ENCODE measurements around the gene PAK4. TPM values are rescaled to one million over a fixed set of nuclear protein-coding genes. Genes with fewer than 3 reads are reported as not detected.

Gene PAK4
- total and polyA plus RNA-seq, 2 of the 8 experiments (the other 6 are each of a cell fraction or from before 2014, with no cell fraction given) = 50.7 to 64.4 TPM

- TF ChIP-seq KDM4A (IDR thresholded peaks at IDR 0.05; ENCODE audit: low read depth, low read length, severe bottlenecking) = no peak
- no peak for TF ChIP-seq SP1 (IDR thresholded peaks at IDR 0.05; ENCODE audit: low read depth, low read length)
- TF ChIP-seq YY1 (IDR thresholded peaks at IDR 0.05; ENCODE audit: low read depth, low read length) = no peak
- no peak for TF ChIP-seq EP300 (IDR thresholded peaks at IDR 0.05; ENCODE audit: borderline replicate concordance in 1 of 2, low read depth in 2 of 2, low read length in 2 of 2)
- TF ChIP-seq SIN3A (conservative IDR thresholded peaks at IDR 0.05 in 1 of 2, IDR thresholded peaks at IDR 0.05 in 1 of 2; ENCODE audit: low read depth in 1 of 2, low read length in 2 of 2) = no peak
- TF ChIP-seq JUND (IDR thresholded peaks at IDR 0.05; ENCODE audit: low read length) = no peak
- no peak for TF ChIP-seq SIX5 (IDR thresholded peaks at IDR 0.05; ENCODE audit: low read depth, low read length)
These were observed 2.5 kb upstream of the PAK4 start (continued) for GRCh38 chr19:39122934-39123731.
